Left colon (tissue), 2 donors: ENCODE data around the gene NR2F1-AS1. TPM values are rescaled to one million over a fixed set of nuclear protein-coding genes. Genes with fewer than 3 reads are reported as not detected.
"Not testable (repeated sequence)": the region's sequence is repeated elsewhere in the genome, so short reads cannot be mapped to it uniquely, and the experiment has no call there.

Experiments
- ATAC-seq: fragments of 200-7000 bp; cut with Tn5 transposase; one replicate; pipeline ENCODE4 v1.9.1; 2020; ENCODE audit warnings: mild to moderate bottlenecking, moderate library complexity
- DNase-seq, 2 donors: peaks; one replicate each; pipeline ENCODE4 v3.0.0-alpha.2; 2020
- intact Hi-C, 2 donors: fragments of 100-400 bp; cut with DNase I in 1 of 2; cut with micrococcal nuclease in 1 of 2; formaldehyde crosslinking; loops; one replicate each; pipeline versions ENCODE4 v1.11.2 to v1.14.0; 2022; cut with DNase I, micrococcal nuclease
- total RNA-seq, 2 donors: library from RNA; stranded (reverse); fragmentation: NEBNext Ultra II Directional; extraction: Animal tissue kit (Norgen Biotek cat#: 25700); gene quantifications; one replicate each; pipeline ENCODE4 v1.2.1, GENCODE V29; 2021
- donor health status: DM: no; HTN: no; CAD: no.
- donor health status: DM: yes; HTN: yes; CAD: no.

The NR2F1-AS1 gene
- total RNA-seq, 2 donors from 2014 or later = 2.2 to 3.2 TPM

DNA sequence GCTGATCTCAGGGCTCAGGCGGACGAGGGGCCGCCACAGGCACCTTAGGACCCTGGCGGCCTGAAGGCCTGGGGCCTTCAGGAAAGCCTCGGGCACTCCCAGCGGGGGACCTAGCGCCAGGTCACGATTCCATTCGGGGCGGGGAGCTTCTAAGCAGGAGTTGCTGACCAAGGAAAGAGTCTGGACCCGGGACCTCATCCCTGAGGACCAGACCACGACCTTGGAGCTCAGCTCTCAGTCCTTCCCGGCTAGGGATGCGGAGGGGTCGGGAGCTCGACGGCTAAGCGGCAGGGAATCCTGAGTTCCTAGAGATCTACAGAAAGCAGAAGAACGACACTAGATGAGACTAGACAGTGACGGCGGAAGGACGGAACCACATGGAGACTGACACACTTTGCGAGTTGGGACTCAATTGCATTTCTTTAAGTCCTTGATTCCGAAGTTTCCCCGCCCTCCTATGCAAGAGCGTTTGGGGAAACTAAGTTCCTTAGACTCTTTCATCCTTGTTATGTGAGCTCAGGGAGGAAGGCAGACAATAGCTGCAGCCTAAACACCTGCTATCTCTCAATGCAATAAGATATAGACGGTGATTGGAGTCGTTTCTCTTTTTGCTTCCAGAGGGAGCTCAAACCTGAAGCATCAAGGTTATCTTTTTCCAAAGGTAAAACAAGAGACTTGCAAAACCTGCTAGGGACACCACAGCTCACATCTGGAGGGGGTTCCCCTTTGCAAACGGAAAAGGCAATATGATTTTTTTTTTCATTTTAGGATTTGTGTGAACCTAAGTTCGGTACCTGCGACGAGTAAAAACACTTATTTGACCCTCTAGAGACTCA, 9.7 kb downstream of the NR2F1-AS1 start:
- intact Hi-C loops = no loop called here
- DNase-seq = no peak
- no peak for ATAC-seq

DNA sequence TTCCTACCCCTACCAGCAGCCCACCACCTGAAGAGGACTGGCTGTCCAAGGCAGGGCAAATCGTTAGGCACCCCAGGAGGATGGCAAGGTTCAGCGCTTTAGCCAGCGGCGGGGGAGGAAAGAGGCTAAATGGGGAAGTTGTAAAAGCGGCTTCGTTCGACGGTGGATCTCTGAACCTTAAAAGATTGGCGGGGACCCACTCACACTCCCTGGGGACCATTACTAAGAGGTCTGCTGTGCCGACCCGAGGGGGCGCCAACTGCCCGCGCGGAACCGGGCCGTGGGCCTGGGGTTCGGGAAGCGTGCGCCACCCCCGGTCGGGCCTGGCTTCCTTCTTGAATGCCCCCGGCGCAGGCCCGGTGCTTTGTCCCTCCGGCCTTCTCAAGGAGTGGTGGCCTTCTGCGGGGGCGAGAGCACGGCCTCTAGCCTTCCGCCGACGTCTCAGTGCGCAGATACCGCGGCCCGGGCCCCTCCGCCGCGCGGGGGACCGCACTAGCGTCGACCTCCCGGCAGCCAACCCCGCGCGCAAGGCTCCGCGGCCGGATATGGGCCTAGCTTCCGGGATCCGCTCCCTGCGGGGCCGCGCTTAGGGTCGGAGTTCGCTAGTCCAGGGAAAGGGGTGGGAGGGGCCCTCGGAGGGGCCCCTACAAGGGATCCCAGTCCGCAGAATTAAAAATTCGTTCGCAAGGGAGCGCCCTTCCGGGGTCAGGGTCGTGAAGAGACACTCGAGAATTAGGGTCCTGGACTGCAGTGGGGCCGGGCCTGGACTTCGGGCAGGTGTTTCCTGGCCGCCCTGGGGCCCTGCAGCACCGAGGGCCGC, 10.5 kb downstream of the NR2F1-AS1 start:
- no peak for DNase-seq
- ATAC-seq = no peak
- intact Hi-C loops = no loop called here

DNA sequence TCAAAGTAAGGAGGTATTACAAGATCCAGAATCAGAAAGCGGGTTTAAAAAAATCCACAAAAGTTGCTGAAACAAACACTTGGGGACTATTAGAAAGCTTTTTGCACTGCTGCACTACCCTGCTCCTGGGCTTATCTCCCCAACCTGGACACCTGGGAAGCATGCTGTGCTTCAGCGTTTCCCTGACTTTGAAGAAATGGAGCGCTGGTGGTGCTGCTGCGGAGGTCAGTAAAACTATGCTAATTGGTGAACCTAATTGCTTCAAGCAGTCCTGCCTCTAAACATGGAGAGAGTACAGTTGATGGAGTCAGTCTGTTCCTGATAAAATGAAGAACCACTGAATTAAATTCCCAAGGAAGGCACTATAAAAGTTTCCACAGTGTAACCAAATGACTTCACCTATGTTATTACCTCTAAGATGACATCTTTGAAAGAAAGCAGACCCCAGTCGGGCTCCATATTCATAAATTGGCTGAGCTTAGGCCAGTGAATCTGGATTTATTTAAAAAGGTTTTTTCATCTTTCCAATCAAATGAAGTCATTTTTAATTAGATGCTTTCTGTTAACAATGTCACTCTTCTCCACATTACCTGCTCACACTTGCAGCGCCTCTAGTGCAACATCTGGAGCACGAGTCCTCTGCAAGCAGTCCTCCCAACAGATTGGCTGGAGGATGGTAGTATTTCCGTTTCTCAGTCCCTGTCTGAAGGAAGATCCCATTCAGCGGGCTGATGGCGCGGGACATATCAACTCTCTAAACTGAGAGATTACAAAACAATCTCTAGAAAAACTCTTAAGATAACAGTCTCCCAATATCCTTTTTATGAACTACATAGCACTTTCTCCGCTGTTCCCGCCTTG, 11.5 kb downstream of the NR2F1-AS1 start:
- ATAC-seq = no peak
- no peak for DNase-seq
- intact Hi-C loops = no loop called here

DNA sequence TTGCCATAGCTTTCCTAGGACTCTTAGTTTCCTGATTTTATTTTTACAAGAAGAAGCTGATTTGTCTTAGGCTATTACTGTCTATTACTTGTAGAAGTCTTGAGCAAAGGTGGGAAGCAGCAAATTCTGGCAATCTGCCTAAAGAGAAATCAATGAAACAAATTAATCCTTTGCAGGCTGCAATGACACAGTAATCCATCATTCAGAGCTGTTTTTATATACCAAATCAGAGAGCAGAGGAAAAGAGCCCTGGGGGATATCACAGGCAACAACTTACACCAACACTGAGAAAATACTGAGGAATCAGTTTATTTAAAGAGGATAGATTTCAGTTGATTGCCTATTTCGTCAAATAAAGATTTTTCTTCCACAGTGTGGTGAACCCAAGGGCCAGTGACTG, 13.6 kb downstream of the NR2F1-AS1 start:
- intact Hi-C loops = no loop called here

DNA sequence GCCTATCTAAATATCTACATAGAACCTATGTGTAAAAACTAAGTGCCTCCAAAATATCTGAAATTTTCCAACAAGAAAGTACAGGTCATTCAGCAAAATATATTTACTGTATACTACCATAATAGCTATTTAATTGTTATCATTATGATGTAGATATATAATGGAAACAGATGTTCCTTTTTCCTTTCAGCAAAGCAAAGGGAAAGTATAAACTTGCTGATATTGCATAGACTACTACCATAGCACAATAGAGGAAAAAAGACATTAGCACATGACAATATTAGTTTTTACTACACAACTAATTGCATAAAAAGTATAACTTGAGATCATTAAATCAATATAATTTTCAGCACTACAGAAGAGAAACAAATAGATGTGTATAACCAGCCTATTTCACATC, 14.9 kb downstream of the NR2F1-AS1 start:
- ATAC-seq = no peak
- intact Hi-C loops = no loop called here
- no peak for DNase-seq

More for the DNA sequence above, 13.6 kb downstream of the NR2F1-AS1 start:
- DNase-seq = no peak
- no peak for ATAC-seq

GRCh38 chr5:93557021-93557604, 23.9 kb downstream of the NR2F1-AS1 start:
- DNase-seq = no peak
- intact Hi-C loops = no loop called here
- no peak for ATAC-seq

- DNase-seq, ATAC-seq, intact Hi-C loops: not testable (repeated sequence)
Observed at GRCh38 chr5:93549594-93549993, 31.4 kb downstream of the NR2F1-AS1 start.

- DNase-seq (no peak), ATAC-seq (no peak)
- intact Hi-C loops = no loop called here
Observed at GRCh38 chr5:93545872-93546271, 35.1 kb downstream of the NR2F1-AS1 start.

DNA sequence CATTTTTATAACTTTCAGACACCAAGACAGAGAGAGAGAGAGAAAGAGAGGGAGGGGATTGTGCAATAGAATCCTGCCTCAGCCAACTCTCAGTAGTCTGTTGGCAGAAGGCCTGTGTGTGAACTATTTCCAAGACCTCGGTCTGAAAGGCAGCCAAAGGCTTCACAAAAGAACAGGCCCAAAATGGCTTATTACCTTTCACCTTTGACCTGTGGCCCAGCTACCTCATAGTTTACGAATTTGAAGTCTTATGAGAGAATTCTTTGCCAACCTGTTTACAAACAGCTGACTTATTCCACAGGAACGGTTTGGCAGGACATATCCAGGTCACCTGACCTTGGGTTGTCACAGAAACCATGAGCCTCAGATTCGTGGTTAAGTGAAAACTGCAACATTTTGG, 48.6 kb downstream of the NR2F1-AS1 start:
- no peak for ATAC-seq
- intact Hi-C loops = no loop called here
- DNase-seq = peak; percentile 23 to 34

DNA sequence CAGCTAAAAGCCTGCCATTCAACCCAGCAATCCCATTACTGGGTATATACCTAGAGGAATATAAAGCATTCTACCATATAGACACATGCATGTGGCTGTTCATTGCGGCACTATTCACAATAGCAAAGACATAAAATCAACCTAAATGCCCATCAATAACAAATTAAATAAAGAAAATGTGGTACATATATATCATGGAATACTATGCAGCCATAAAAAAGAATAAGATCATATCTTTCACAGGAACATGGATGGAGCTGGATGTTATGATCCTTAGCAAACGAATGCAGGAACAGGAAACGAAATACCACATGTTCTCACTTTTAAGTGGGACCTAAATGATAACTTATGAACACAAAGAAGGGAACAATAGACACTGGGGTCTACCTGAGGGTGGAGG, 59.2 kb downstream of the NR2F1-AS1 start:
- ATAC-seq, intact Hi-C loops, DNase-seq: not testable (repeated sequence)

GRCh38 chr5:93519740-93520139, 61.3 kb downstream of the NR2F1-AS1 start:
- intact Hi-C loops = no loop called here
- no peak for DNase-seq
- ATAC-seq = no peak

- no peak for ATAC-seq
- DNase-seq = no peak
- intact Hi-C loops = no loop called here
Observed at GRCh38 chr5:93517828-93518227, 63.2 kb downstream of the NR2F1-AS1 start.

GRCh38 chr5:93513298-93513697, 67.7 kb downstream of the NR2F1-AS1 start:
- ATAC-seq = no peak
- no peak for DNase-seq
- intact Hi-C loops = no loop called here

DNA sequence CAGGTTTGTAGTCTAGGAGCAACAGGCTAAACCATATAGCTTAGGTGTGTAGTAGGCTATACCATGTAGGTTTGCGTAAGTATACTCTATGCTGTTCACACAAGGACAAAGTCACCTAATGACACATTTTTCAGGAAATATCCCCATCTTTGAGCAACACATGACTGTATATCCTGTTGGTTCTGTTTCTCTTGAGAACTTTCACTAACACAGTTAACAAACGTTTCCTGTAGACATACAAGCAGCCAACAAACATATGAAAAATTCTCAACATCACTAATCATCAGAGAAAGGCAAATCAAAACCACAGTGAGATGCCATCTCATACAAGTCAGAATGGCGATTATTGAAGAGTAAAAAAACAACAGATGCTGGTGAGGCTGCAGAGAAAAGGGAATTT, 68.2 kb downstream of the NR2F1-AS1 start:
- intact Hi-C loops = no loop called here
- ATAC-seq = no peak
- DNase-seq = no peak

GRCh38 chr5:93511445-93511844, 69.6 kb downstream of the NR2F1-AS1 start:
- no peak for DNase-seq
- ATAC-seq = no peak
- intact Hi-C loops = no loop called here

DNA sequence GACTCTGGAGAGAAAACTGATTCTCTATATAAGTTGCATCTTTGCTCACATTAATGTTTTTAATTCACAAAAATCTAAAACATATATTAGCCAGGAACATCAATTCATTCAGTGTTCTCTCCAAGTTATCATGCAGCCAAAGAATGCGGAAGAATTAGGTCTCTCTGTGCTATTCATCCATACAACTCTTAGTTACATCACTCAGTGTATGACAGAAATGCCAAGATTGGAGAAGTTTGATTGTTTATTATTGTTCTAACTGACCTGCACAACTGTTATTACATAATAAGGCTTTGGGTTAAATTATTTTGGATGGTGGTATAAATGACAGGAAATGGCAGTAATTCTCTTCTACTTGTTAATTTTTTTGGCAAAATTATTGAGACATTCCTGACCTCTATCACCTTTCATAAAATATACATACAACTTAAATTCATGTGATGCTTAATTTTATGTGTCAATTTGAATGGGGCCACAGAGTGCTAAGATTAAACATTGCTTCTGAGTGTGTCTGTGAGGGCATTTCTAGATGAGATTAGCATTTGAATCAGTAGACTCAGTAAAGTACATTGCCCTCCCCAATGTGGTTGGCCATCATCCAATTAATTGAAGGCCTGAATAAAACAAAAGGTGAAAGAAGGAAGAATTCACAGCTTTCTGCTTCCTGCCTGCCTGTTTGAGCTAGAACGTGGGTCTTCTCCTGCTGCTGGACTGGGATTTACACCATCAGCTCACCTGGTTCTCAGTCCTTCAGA, 70.2 kb downstream of the NR2F1-AS1 start:
- ATAC-seq = no peak
- no peak for DNase-seq
- intact Hi-C loops = no loop called here

DNA sequence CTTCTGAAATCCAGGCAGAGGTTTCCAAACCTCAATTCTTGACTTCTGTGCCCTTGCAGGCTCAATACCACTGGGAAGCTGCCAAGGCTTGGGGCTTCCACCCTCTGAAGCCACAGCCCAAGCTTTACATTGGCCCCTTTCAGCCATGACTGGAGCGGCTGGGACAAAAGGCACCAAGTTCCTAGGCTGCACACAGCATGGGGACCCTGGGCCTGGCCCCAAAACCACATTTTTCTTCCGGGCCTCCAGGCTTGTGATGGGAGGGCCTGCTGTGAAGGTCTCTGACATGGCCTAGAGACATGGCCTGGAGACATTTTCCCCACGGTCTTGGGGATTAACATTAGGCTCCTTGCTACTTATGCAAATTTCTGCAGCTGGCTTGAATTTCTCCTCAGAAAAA, 75.5 kb downstream of the NR2F1-AS1 start:
- ATAC-seq, intact Hi-C loops, DNase-seq: not testable (repeated sequence)

DNA sequence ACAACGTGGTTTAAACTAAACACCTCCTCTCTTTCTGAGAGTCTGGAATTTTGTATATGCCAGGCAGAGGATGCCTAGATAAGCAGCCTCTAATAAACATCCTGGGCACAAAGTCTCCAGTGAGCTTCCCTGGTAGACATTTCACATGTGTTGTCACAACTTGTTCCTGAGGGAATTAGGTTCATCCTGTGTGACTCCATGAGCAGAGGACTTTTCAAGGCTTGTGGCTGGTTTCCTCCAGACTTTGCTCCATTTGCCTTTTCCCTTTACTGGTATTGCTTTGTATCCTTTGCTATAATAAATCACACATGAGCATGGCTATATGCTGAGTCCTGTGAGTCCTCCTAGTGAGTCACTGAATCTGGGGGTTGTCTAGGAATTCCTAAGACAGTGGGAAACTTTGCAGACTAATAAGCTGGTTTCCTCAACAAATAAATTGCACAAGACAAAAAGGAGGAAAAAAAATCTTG, 77.4 kb downstream of the NR2F1-AS1 start:
- intact Hi-C loops = no loop called here
- no peak for DNase-seq
- no peak for ATAC-seq
